GM19238 (cell line): ENCODE measurements around the gene NAPG.
"Not testable (repeated sequence)": the region's sequence is repeated elsewhere in the genome, so short reads cannot be mapped to it uniquely, and the experiment has no call there.

Source experiments
- DNase-seq: peaks from one replicate; pipeline ENCODE4 v3.0.0; 2011; ENCODE audit warnings: low spot score; ENCODE audit not compliant: insufficient read length

The NAPG gene

GRCh38 chr18:10546557-10547300 lies 20.9 kb downstream of the NAPG start:
- no peak for DNase-seq

GRCh38 chr18:10552226-10552625 lies 26.4 kb downstream of the NAPG start:
- no peak for DNase-seq

- not testable (repeated sequence) for DNase-seq
Observed at GRCh38 chr18:10556251-10556650, 30.4 kb downstream of the NAPG start.

GRCh38 chr18:10557085-10557677 lies 31.4 kb downstream of the NAPG start:
- no peak for DNase-seq

DNA sequence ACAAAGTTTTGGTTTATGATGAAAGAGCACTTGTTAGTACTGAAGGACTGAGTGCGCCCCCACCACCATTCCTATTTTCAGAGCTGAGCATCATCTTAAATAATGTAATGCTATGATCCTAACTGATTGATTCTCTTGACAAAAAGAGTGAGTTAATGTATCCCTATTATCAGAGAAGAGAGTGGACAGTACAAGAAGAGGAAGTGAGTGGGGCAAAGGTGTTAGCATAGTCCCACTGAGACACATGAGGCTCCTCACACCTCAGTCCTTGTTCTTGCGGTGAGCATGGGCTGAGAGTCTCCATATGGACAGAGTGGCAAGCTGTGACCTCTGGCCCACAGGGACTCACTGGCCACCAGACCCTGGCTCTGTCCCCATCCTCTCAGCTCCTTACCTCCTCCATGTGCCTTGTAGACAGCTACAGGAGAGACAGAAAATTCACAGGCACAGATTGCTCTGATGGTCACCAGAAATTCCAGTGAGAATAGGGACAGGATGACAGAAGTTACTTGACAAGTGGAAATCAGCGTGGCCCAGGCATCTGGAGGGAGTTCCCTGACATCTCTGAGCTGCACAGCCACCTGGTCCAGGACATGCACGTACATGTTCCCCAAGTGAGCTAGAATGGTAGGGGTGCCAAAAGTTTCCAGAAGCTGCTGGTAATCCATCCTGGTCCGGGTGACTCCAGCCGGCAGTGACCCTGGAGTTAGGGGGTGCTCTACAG lies 32.6 kb downstream of the NAPG start:
- no peak for DNase-seq

GRCh38 chr18:10558967-10559298 lies 33.1 kb downstream of the NAPG start:
- no peak for DNase-seq

DNA sequence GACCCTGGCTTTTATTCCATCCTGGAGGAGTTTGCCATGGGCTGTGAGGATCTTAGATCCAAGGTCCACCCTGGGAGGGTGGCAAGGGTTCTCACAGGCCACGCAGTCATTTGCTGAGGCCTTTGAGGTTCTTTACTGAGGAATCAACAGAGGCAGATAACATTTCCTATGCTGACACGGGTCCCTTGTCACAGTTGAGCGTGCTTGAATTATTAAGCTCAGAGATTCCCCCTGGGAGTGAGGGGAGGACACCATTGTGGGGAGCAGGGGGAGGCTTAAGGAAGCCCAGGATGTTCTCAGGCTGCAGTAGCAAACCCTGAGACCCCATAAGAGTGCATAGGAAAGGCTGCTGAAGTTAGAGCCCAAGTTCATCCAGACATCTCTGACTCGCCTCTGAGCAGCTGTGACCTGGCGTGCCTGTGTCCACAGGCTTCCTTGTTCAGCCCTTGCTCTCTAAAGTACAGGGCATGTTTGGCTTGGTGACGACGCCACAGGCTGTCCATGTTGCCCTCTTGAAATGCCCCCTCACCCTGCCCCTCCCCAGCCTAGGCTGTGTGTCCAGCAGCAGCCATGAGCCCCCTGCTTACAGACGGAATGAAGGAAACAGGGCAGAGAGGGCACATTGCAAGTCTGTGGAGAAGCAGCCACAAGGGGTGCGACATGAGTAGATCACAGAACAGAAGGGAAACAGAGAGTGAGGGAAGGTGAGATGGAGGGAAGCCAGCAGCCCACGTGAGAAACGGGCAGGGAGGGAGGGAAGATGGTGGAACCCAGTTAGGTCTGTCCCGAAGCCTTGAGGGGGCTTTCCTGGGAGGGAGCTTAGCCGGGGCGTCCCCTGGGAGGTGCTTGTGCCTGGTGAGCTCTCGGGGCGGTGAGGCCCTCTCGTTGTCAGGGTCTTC lies 34.0 kb downstream of the NAPG start:
- DNase-seq: no peak

GRCh38 chr18:10560452-10561045 lies 34.7 kb downstream of the NAPG start:
- DNase-seq: peak; percentile 38

- DNase-seq: no peak
Observed at GRCh38 chr18:10562773-10563160, 36.9 kb downstream of the NAPG start.

GRCh38 chr18:10563886-10564285 lies 38.1 kb downstream of the NAPG start:
- no peak for DNase-seq

- DNase-seq: no peak
Observed at GRCh38 chr18:10564975-10565773, 39.3 kb downstream of the NAPG start.

GRCh38 chr18:10565835-10566234 lies 40.0 kb downstream of the NAPG start:
- DNase-seq: no peak

- no peak for DNase-seq
Observed at GRCh38 chr18:10566390-10566789, 40.6 kb downstream of the NAPG start.

DNA sequence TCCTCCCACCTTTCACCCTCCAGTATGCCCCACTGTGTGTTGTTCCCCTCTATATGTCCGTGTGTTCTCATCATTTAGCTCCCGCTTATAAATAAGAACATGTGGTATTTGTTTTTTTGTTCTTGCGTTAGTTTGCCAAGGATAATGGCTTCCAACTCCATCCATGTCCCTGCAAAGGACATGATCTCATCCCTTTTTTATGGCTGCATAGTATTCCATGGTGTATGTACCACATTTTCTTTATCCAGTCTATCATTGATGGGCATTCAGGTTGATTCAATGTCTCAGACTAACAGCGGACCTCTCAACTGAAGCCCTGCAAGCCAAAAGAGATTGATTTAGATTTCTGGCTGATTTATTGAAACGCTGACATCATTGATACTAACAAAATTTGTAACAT lies 44.1 kb downstream of the NAPG start:
- not testable (repeated sequence) for DNase-seq

DNA sequence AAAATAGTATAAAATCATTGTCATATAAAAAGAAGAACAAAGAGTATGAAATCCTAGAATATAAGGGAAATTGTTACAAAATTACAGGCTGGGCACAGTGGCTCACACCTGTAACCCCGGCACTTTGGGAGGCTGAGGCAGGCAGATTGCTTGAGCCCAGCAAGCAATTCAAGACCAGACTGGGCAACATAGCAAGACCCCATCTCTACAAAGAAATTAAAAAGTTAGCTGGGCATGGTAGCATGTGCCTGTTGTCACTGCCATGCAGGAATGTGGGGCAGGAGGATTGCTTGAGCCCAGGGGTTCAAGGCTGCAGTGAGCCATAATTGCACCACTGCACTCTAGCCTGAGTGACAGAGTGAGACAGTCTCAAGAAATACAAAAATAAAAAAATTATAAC lies 44.8 kb downstream of the NAPG start:
- no peak for DNase-seq

DNA sequence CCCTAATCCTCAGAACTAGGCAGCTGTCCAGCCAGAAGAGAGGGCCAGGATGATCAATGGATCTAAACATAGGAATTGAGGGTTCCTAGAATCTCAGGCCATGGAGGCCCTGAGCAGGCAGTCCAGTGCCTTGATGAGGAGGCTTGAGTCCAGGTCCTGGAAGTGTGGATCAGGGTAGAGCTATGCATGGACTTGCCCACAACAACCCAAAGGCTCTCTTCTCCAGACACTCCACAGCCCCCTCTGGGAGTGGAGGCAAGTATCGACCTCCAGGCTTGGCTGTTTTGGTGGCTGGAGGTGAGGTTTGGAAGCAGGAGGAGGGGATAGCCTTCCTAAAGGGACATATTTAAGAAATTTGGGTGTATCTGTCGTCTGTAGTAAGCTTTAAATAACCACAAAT lies 45.7 kb downstream of the NAPG start:
- DNase-seq: no peak

DNA sequence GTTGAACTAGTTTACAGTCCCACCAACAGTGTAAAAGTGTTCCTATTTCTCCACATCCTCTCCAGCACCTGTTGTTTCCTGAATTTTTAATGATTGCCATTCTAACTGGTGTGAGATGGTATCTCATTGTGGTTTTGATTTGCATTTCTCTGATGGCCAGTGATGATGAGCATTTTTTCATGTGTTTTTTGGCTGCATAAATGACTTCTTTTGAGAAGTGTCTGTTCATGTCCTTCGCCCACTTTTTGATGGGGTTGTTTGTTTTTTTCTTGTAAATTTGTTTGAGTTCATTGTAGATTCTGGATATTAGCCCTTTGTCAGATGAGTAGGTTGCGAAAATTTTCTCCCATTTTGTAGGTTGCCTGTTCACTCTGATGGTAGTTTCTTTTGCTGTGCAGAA lies 47.4 kb downstream of the NAPG start:
- not testable (repeated sequence) for DNase-seq

DNA sequence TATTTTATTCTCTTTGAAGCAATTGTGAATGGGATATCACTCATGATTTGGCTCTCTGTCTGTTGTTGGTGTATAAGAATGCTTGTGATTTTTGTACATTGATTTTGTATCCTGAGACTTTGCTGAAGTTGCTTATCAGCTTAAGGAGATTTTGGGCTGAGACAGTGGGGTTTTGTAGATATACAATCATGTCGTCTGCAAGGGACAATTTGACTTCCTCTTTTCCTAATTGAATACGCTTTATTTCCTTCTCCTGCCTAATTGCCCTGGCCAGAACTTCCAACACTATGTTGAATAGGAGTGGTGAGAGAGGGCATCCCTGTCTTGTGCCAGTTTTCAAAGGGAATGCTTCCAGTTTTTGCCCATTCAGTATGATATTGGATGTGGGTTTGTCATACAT lies 48.6 kb downstream of the NAPG start:
- not testable (repeated sequence) for DNase-seq

GRCh38 chr18:10577842-10578572 lies 52.2 kb downstream of the NAPG start:
- DNase-seq: not testable (repeated sequence)

DNA sequence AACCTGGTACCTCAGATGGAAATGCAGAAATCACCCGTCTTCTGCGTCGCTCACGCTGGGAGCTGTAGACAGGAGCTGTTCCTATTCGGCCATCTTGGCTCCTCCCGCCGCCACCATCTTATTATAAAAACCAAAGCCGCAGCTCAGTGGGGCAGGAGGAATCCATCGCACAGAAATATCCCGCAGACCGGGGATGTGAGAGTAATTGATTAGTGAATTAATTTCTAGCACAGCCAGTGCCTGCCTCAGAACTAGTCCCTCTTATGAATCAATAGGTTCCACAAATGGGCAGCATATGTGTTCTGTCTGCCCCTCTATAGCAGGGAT lies 52.7 kb downstream of the NAPG start:
- not testable (repeated sequence) for DNase-seq
